ENCODE results near the gene MSI2.

The MSI2 gene

GRCh38 chr17:57631871-57632270 is 375.5 kb downstream of the MSI2 start:
- no peak for DNase-seq

- DNase-seq = no peak
Observed at GRCh38 chr17:57632294-57632693, 376.0 kb downstream of the MSI2 start.

GRCh38 chr17:57633236-57633635 is 376.9 kb downstream of the MSI2 start:
- DNase-seq = no peak

- DNase-seq = no peak
Observed at GRCh38 chr17:57634713-57635465, 378.6 kb downstream of the MSI2 start.

- no peak for DNase-seq
Observed at GRCh38 chr17:57636274-57636673, 380.0 kb downstream of the MSI2 start.

- no peak for DNase-seq
Observed at GRCh38 chr17:57636985-57637665, 380.8 kb downstream of the MSI2 start.

GRCh38 chr17:57637666-57638010 is 381.3 kb downstream of the MSI2 start:
- DNase-seq = no peak

- DNase-seq = no peak
Observed at GRCh38 chr17:57638284-57638683, 382.0 kb downstream of the MSI2 start.

GRCh38 chr17:57639381-57639780 is 383.1 kb downstream of the MSI2 start:
- DNase-seq = no peak

GRCh38 chr17:57640079-57640478 is 383.8 kb downstream of the MSI2 start:
- DNase-seq = no peak

- DNase-seq = no peak
Observed at GRCh38 chr17:57641761-57642160, 385.4 kb downstream of the MSI2 start.

GRCh38 chr17:57643062-57643461 is 386.7 kb downstream of the MSI2 start:
- no peak for DNase-seq

- DNase-seq = no peak
Observed at GRCh38 chr17:57644326-57644725, 388.0 kb downstream of the MSI2 start.

GRCh38 chr17:57645950-57646665 is 389.8 kb downstream of the MSI2 start:
- DNase-seq = no peak

- no peak for DNase-seq
Observed at GRCh38 chr17:57648720-57649119, 392.4 kb downstream of the MSI2 start.

- no peak for DNase-seq
Observed at GRCh38 chr17:57649191-57649590, 392.9 kb downstream of the MSI2 start.

- no peak for DNase-seq
Observed at GRCh38 chr17:57649731-57650484, 393.6 kb downstream of the MSI2 start.

GRCh38 chr17:57650548-57650947 is 394.2 kb downstream of the MSI2 start:
- no peak for DNase-seq

GRCh38 chr17:57651451-57651850 is 395.1 kb downstream of the MSI2 start:
- no peak for DNase-seq

- no peak for DNase-seq
Observed at GRCh38 chr17:57651996-57652395, 395.7 kb downstream of the MSI2 start.

- DNase-seq = no peak
Observed at GRCh38 chr17:57652811-57653210, 396.5 kb downstream of the MSI2 start.

- DNase-seq = no peak
Observed at GRCh38 chr17:57653279-57653678, 397.0 kb downstream of the MSI2 start.

- no peak for DNase-seq
Observed at GRCh38 chr17:57654040-57654775, 397.9 kb downstream of the MSI2 start.

Measured in CD4-positive, alpha-beta T cell treated with Interleukin-21 for 1 hour (primary cell).